ENCODE measurements around the gene PGBD4. TPM values are rescaled to one million over a fixed set of nuclear protein-coding genes. Genes with fewer than 3 reads are reported as not detected.

Gene PGBD4
- 0.67 and 0.74 TPM in 2 replicates for total RNA-seq

GRCh38 chr15:34101366-34102174 lies at the start of gene PGBD4, which contains the start of gene EMC7:
Gene PGBD4 (plus strand): TSS chr15:34102083. CDS start chr15:34102532, 449 bp downstream.
Gene EMC7 (minus strand): TSS chr15:34101862. CDS start chr15:34101839, 23 bp downstream.

Other genes starting within 250 kb of the PGBD4 start
- not detected in 2 replicates for gene CHRM5, start 133.6 kb upstream of the PGBD4 start, total RNA-seq
- gene AVEN, start 62.9 kb upstream of the PGBD4 start, total RNA-seq: 10.4 and 14.8 TPM in 2 replicates
- 40.5 and 50.7 TPM in 2 replicates for gene EMC7, start 221 bp upstream of the PGBD4 start, total RNA-seq
- 34.5 and 42.2 TPM in 2 replicates for gene KATNBL1, start 108.0 kb downstream of the PGBD4 start, total RNA-seq
- gene EMC4, start 122.9 kb downstream of the PGBD4 start, total RNA-seq: 184 and 221 TPM in 2 replicates
- 5.7 and 6.4 TPM in 2 replicates for gene SLC12A6, start 235.7 kb downstream of the PGBD4 start, total RNA-seq
- gene NOP10, start 241.1 kb downstream of the PGBD4 start, total RNA-seq: 300 and 304 TPM in 2 replicates
- gene NUTM1, start 241.2 kb downstream of the PGBD4 start, total RNA-seq: not detected in 2 replicates

Measured in bronchus fibroblast of lung (primary cell).